ENCODE data around the gene TIMP2. TPM values are rescaled to one million over a fixed set of nuclear protein-coding genes. Genes with fewer than 3 reads are reported as not detected.

The TIMP2 gene
- total and polyA plus RNA-seq, 4 donors = 8.9 to 37.6 (median 10.1) TPM

GRCh38 chr17:78898947-78899346 is 26.2 kb downstream of the TIMP2 start:
- 92% methylated on average over 13 of the region's 13 CpGs for WGBS
- no peak overlapping the region for H3K4me3 ChIP-seq (ENCODE audit: low read depth in 1 of 3, low read length in 3 of 3)
- H3K9me3 ChIP-seq (ENCODE audit: control insufficient read depth in 4 of 4, low read length in 3 of 4) = no peaks in the 10 kb centered on the region
- no peak overlapping the region for H3K9ac ChIP-seq (ENCODE audit: low read depth in 1 of 2, low read length in 2 of 2)
- H3K4me1 ChIP-seq (ENCODE audit: control insufficient read depth in 4 of 4, insufficient read depth in 4 of 4, low read length in 3 of 4) = peaks cover 0 to 6% (median 0%) of the 10 kb centered on the region in 4 donors
- no peak overlapping the region for H3K27ac ChIP-seq (ENCODE audit: low read depth in 1 of 2, low read length in 2 of 2)
- H3K36me3 ChIP-seq (ENCODE audit: control insufficient read depth in 4 of 4, insufficient read depth in 3 of 4, low read depth in 1 of 4, low read length in 3 of 4) = no peaks in the 10 kb centered on the region
- H3K27me3 ChIP-seq (ENCODE audit: control insufficient read depth in 4 of 4, insufficient read depth in 4 of 4, low read length in 3 of 4) = no peaks in the 10 kb centered on the region
- TF ChIP-seq HNF4G (IDR thresholded peaks at IDR 0.05) (no peak), NR2F2 (IDR thresholded peaks at IDR 0.05) (no peak), HNF4A (conservative IDR thresholded peaks at IDR 0.05) (no peak), EGR1 (IDR thresholded peaks at IDR 0.05; ENCODE audit: low read depth in 2 of 2) (no peak), ATF3 (IDR thresholded peaks at IDR 0.05) (no peak), YY1 (IDR thresholded peaks at IDR 0.05) (no peak), ZBTB33 (IDR thresholded peaks at IDR 0.05) (no peak), RAD21 (IDR thresholded peaks at IDR 0.05) (no peak), TAF1 (conservative IDR thresholded peaks at IDR 0.05) (no peak), SP1 (IDR thresholded peaks at IDR 0.05) (no peak)
- no peak for DNase-seq (ENCODE audit: low spot score)

GRCh38 chr17:78898075-78898836 is 26.9 kb downstream of the TIMP2 start:
- TF ChIP-seq NR2F2 (IDR thresholded peaks at IDR 0.05) (no peak), RAD21 (IDR thresholded peaks at IDR 0.05) (no peak), EGR1 (IDR thresholded peaks at IDR 0.05; ENCODE audit: low read depth in 2 of 2) (no peak), CTCF (IDR thresholded peaks at IDR 0.05; ENCODE audit: low read depth, low read length, missing input control) (no peak), TAF1 (conservative IDR thresholded peaks at IDR 0.05) (no peak), REST (IDR thresholded peaks at IDR 0.05) (no peak), JUND (IDR thresholded peaks at IDR 0.05) (no peak), HNF4G (IDR thresholded peaks at IDR 0.05) (no peak), FOXA2 (IDR thresholded peaks at IDR 0.05) (no peak), GABPA (IDR thresholded peaks at IDR 0.05 in 1 of 2, conservative IDR thresholded peaks at IDR 0.05 in 1 of 2) (no peak), FOXA1 (IDR thresholded peaks at IDR 0.05) (no peak), YY1 (IDR thresholded peaks at IDR 0.05) (no peak), MAX (IDR thresholded peaks at IDR 0.05) (no peak), ZBTB33 (IDR thresholded peaks at IDR 0.05) (no peak)
- H3K4me1 ChIP-seq (ENCODE audit: control insufficient read depth in 4 of 4, insufficient read depth in 4 of 4, low read length in 3 of 4) = peaks cover 0 to 6% (median 0%) of the 10 kb centered on the region in 4 donors
- WGBS = 83% methylated on average over 17 of the region's 17 CpGs
- H3K27me3 ChIP-seq (ENCODE audit: control insufficient read depth in 4 of 4, insufficient read depth in 4 of 4, low read length in 3 of 4) = no peaks in the 10 kb centered on the region
- no peak overlapping the region for H3K9ac ChIP-seq (ENCODE audit: low read depth in 1 of 2, low read length in 2 of 2)
- DNase-seq (ENCODE audit: low spot score) = no peak
- no peak overlapping the region for H3K4me3 ChIP-seq (ENCODE audit: low read depth in 1 of 3, low read length in 3 of 3)
- no peak overlapping the region for H3K27ac ChIP-seq (ENCODE audit: low read depth in 1 of 2, low read length in 2 of 2)
- no peaks in the 10 kb centered on the region for H3K9me3 ChIP-seq (ENCODE audit: control insufficient read depth in 4 of 4, low read length in 3 of 4)
- no peaks in the 10 kb centered on the region for H3K36me3 ChIP-seq (ENCODE audit: control insufficient read depth in 4 of 4, insufficient read depth in 3 of 4, low read depth in 1 of 4, low read length in 3 of 4)
